ENCODE results near the gene CFAP46.

- TF ChIP-seq SUZ12 (IDR thresholded peaks at IDR 0.05) (no peak), FOXA1 (IDR thresholded peaks at IDR 0.05) (no peak)
Observed at GRCh38 chr10:132858121-132859081, 84.0 kb downstream of the CFAP46 start.
